Globus pallidus (tissue), 1 donor: ENCODE measurements around the gene ASB11.

Experiments used
- DNase-seq: peaks from one replicate; pipeline ENCODE4 v3.0.0-alpha.2; 2015; ENCODE audit warnings: low spot score

The ASB11 gene, protein sequence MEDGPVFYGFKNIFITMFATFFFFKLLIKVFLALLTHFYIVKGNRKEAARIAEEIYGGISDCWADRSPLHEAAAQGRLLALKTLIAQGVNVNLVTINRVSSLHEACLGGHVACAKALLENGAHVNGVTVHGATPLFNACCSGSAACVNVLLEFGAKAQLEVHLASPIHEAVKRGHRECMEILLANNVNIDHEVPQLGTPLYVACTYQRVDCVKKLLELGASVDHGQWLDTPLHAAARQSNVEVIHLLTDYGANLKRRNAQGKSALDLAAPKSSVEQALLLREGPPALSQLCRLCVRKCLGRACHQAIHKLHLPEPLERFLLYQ

GRCh38 chrX:15315509-15315908 lies at the start of gene ASB11:
Gene ASB11 (minus strand): TSS chrX:15315640. CDS start chrX:15315605, 35 bp downstream.
- no peak for DNase-seq

DNA sequence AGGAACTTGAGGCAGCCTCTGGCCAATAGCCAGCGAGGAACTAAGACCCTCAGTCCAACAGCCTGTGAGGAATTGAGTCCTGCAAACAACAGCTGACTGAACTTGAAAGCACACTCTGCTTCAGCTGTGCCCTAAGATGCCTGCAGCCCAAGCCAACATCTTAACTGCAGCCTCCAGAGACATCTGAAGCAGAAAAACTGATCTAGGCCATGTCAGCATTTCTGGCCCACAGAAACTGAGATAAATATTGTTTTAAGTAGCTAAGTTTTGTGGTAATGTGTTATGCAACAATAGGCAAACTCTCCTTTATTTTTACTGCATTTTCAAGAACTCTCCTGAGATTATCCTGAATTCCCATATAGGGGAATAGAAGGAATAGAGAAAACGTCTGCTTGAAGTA lies 44.3 kb upstream of the ASB11 start:
- DNase-seq, result no peak

GRCh38 chrX:15358533-15358932 lies 43.1 kb upstream of the ASB11 start:
- no peak for DNase-seq

DNA sequence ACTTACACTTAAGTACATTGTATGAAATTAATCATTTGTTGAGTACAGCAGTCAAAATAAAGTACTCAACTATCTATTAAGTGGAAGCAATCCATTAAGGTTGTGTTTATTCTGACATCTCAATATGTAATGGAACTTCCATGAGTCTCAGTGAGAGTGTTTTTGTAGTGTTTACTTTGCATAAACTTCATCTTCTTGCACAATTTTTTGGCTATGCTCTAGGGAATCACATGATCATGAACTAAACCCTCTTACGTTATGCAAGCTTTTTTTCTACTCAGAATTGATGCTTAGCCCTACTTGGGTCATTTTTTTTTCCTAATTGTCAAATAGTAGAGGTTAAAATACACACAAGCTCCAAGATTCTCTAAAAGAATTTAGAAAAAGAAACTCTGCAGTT lies 41.0 kb upstream of the ASB11 start:
- no peak for DNase-seq

DNA sequence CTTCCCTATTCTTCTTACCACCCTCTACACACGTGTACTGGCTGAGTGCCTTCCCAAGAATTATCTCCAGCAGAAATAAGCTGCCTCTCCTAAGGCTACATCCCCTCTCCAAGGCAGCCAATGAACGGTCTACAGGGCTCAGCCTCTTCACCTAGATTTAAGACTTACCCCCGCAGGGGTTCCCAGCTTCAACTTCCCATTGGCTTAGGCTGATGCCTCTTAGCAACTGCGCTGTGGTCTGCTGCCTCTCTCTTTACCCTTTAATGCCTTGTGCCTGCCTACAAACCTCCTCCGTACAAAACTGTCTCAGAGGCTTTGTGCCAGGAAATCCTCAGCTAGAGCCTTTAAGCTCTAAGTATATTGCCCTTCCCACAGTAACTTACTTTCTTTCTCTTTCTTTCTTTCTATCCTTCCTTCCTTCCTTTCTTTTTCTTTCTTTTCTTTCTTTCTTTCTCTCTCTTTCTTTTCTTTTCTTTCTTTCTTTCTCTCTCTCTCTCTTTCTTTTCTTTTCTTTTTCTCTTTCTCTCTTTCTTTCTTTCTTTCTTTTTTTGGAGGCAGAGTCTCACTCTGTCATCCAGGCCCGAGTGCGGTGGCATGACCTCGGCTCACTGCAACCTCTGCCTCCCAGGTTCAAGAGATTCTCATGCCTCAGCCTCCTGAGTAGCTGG lies 35.0 kb upstream of the ASB11 start:
- DNase-seq, result no peak

DNA sequence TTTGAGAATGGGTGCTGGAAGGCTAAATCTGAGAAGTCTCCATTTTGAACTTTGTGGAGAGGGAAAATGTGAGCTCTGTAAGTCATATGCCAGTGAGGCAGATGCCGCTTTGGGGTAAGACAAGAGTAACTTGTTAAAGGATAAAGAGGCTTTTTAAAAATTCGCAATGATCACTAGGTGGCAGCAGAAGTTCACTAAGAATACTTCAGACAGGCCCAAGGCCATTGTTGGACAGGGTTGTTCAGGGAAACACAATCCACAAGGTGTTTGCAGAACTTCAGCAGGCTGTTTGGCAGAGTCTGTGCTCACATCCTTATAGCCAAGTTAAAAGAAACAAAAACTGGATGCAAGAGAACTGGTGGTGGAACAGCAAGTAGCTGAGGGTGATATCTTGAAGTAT lies 33.6 kb upstream of the ASB11 start:
- DNase-seq, result peak; percentile 76

GRCh38 chrX:15345976-15346375 lies 30.5 kb upstream of the ASB11 start:
- no peak for DNase-seq

DNA sequence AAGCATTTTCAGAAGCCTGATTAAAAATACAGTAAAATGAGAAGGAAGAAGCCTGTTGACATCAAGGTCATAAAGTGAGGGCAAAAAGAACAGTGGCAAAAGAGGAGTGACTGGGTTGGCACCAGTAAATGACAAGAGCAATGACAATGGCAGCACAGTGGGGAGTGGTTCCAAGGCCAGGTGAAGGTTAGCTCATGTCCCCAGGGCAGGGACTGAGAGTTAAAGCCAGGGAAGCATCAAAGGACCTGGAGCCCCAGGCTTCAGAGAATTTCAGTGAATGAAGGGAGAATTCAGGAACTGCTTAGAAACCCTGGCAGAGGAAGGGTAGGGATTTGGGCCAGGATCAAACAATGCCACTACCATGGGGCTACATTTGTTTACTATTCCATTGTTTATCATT lies 28.7 kb upstream of the ASB11 start:
- no peak for DNase-seq

GRCh38 chrX:15343075-15343476 lies 27.6 kb upstream of the ASB11 start:
- DNase-seq, result no peak

DNA sequence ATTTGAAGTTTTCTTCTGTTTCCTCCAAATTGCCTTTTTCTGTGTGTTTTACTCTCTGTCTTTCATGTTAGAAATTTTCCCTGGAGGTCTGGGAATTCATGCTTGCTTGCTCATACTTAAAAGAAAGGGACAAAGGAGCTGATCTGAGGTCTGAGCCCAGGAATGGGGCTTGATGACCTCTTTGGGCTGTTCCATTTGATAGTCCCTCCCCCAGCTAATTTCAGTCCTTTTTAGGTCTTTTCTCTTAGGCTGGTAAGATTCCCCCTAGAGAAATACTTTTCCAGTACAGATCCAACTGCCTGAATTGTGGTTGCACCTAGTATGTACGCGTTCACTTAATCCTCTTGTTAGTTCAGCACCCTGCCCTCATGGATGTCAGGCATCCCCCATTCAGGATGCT lies 25.4 kb upstream of the ASB11 start:
- DNase-seq, result no peak

- peak; percentile 26 for DNase-seq
Observed at GRCh38 chrX:15336023-15336413, 20.6 kb upstream of the ASB11 start.

- DNase-seq, result peak; percentile 94
Observed at GRCh38 chrX:15335135-15336022, 19.9 kb upstream of the ASB11 start, which contains the start of gene PIGA. Gene PIGA (minus strand): TSS chrX:15335523. CDS start chrX:15331930, 3,593 bp downstream.

DNA sequence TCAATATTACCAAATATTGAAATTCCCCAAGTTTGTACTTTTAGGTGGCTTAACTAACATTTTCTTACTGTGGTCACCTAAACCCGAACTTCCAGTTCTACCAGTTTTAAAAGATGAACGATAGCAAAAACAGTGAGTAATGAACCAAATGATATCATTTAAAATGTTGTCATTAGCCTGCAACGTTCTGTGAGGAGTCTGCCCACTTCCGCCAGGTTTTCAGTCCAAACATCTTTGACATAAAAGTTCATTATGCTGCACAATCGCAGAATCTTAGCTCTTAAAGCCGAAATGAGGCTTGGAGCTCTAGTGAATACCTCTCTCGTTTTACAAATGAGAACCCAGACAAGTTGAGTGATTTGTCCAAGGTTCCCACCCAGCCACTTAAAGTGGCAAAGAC lies 19.1 kb upstream of the ASB11 start:
- DNase-seq, result no peak

DNA sequence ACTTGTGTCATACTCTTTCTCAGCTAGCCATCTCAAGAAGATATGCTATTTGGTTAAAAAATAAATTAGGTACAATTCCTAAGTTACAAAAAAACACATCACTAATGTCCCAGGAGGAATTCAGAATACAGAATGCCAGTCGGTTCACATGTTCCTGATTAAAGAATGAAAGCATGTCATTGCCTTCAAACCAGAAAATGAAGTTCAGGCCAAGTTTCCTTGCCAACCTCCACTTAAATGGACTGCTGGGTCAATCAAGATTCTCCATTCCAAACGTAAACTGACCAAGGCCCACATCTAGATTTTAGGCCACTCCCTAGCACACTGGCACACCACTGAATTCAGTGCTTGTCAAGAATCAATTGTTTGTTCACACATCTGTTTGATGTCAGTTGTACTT lies 13.4 kb upstream of the ASB11 start:
- DNase-seq, result no peak

DNA sequence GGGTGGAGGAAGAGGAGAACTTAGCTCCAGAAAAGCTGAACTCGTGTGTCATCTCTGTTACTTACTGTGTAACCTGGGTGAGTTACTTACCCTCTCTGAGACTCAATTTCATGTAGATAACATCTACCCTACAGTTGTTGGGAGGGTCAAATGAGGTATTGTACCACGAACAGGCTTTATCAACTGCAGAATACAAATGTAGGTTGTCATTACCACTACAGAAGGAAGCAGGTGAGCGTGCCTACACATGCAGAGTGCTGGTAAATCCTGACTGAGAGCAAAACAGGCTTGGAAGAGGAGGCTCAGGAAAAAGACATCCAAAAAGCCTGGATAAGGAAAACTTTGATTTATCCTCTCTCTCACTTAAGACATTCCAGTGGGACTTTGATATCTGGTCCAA lies 12.7 kb upstream of the ASB11 start:
- DNase-seq, result no peak

DNA sequence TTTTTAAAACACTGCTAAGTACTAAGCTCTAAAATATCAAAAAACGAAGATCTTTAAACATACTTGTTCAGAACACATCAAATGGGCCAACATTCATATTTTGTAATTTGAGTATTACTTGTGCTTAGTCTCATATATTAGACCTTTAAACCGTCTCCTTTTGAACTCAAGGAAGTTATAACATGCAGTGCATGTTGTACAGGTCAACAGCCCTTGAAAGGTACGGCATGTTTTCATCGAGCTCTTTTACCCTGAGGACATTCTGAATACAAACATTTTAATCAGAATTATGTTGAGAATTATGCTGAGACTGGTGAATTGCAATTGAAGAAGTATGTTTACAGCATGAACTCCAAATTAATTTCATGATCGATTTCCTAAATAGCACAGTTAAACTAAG lies 7.0 kb upstream of the ASB11 start:
- no peak for DNase-seq

GRCh38 chrX:15322072-15322471 lies 6.6 kb upstream of the ASB11 start:
- no peak for DNase-seq

DNA sequence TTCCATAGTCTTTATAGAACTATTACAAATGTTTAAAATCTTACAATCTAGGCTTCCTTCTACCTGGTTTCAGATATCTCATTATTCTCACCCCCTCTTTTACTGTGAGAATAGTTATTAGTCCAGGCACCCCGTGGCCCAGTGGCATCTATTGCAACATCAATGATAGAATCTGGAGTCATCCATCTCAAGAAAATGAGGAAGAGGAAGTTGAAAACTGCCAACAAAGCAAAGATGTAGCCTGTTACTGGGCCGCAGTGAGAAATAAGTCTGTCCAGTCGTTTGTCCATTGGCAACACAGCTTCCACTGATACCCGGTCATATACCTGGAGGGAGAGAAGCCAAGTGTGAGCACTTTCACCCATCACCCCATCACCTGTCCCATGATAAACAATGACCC lies 6.0 kb upstream of the ASB11 start:
- no peak for DNase-seq

- no peak for DNase-seq
Observed at GRCh38 chrX:15320297-15320696, 4.9 kb upstream of the ASB11 start.

DNA sequence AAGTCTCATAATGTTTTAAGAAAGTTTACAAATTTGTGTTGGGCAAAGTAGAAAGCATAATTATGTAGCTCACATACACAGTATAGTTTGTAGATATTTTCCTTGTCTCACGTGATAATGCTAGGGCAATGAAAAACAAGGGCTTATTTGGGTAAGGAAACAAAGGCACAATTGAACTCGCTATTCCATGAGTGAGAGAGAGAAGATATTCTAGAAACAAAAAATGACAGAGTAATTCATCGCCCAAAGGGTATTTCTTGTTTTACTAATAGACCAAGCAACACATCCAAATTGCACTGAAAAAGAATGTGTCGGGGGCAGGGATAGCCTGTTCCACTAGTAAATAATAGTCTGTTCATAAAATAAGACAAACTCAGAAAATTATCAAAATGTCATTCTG lies 3.6 kb upstream of the ASB11 start:
- DNase-seq, result peak; percentile 81

- DNase-seq, result no peak
Observed at GRCh38 chrX:15314472-15314871, 968 bp downstream of the ASB11 start.

DNA sequence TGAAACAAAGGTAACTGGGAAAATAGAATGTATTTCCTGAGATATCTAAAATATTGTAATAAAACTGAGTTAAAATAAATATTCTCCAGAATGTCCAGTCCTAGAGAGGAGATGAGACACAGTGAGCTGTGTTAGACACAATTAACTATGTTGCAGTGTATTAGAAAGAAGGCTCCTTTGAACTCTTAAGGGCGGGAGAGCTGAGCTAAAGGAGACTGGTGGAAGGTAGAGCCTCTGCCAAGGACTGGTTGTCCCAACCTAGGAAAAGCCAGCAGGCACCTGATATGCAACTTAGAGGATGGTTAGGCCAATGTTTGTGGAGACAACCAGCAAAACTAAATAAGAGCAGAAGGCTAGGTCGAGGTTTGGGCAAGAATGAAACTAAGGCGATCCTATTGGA lies 4.3 kb downstream of the ASB11 start:
- no peak for DNase-seq

- peak; percentile 60 for DNase-seq
Observed at GRCh38 chrX:15310117-15310516, 5.3 kb downstream of the ASB11 start.
